Measurements from ENCODE around the gene OR6Y1. TPM values are rescaled to one million over a fixed set of nuclear protein-coding genes. Genes with fewer than 3 reads are reported as not detected.

Gene OR6Y1, protein sequence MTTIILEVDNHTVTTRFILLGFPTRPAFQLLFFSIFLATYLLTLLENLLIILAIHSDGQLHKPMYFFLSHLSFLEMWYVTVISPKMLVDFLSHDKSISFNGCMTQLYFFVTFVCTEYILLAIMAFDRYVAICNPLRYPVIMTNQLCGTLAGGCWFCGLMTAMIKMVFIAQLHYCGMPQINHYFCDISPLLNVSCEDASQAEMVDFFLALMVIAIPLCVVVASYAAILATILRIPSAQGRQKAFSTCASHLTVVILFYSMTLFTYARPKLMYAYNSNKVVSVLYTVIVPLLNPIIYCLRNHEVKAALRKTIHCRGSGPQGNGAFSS
- polyA plus RNA-seq (2012; ENCODE audit: insufficient read depth, insufficient read length) = not detected

DNA sequence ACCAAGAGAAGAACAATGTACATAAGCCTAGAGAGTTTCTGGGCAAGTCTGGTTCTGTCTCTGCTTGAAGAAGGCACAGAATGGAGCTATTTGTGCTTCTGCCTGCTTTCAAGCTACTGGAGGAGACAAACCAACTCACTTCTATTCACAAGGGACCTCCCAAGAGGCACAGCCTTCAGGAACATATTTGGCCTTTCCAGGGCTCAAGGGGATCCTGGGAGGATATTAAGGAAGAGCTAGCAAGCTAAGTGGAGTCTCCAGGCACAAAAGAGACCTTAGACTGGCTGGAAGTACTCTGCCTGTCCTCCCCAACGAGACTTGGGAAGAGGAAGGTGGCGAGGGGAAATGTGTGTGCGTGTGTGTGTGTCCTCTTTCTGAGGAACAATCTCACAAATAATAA is at the start of gene OR6Y1:
OR6Y1 (minus strand) TSS at position 54 of the 400 bp plus-strand sequence. CDS start 6,300 bp downstream, outside the sequence.
- H3K4me3 ChIP-seq (ENCODE audit: low read length) = no peak within 1 kb of the TSS
- DNase-seq (ENCODE audit: low read depth, low spot score) = no peak

DNA sequence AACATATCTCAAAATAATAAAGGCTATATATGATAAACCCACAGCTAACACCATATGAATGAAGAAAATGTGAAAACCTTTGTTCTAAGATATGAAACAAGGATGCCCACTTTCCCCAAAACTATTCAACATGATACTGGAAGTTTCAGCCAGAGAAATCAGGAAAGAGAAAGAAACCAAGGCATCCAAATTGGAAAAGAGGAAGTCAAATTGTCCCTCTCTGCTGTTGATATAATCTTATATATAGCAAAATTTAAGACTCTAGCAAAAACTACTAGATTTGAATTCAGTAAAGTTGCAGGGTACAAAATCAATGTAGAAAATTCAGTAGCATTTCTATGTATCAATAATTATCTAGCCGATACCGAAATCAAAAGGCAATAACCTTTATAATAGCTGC is 46.5 kb upstream of the OR6Y1 start:
- no peak overlapping the region for H3K4me3 ChIP-seq (ENCODE audit: low read length)
- no peak for DNase-seq (ENCODE audit: low read depth, low spot score)

DNA sequence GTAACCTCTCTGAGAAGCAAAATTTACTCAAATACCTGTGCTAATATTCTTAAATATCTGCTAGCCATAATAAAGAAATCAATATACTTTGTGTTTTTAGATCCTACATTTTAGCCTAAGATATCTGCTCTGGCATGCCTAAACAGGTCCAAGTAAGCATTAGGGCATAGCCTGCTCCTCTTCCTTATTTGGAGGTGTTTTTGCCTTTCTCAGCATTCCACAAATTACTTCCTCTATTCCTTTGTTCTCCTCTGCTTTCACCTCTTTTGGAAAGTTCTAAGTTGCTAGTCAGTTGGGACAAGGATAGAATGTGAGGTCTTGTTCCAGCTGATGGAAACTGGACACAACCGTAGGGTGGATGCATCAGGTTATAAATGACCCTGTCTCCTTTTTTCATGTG is 32.7 kb upstream of the OR6Y1 start:
- H3K4me3 ChIP-seq (ENCODE audit: low read length) = no peak overlapping the region
- DNase-seq (ENCODE audit: low read depth, low spot score) = no peak

DNA sequence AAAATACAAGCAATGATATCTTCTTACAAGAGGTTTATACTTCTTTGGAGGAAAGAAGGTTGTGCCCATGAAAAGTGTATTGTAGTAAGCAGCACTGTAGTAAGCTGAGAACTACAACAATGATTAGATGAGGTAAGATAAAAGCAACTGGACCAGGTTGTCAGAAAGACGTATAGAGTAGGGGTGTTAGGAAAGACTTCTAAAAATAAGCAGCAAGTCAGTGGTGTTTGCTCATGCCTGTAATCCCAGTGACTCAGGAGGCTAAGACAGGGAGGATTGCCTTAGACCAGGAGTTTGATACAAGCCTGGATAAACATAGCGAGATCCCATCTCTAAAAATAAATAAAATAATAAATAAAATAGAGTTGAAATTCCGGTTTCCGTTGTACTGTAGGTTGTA is 29.8 kb upstream of the OR6Y1 start:
- no peak overlapping the region for H3K4me3 ChIP-seq (ENCODE audit: low read length)
- no peak for DNase-seq (ENCODE audit: low read depth, low spot score)

DNA sequence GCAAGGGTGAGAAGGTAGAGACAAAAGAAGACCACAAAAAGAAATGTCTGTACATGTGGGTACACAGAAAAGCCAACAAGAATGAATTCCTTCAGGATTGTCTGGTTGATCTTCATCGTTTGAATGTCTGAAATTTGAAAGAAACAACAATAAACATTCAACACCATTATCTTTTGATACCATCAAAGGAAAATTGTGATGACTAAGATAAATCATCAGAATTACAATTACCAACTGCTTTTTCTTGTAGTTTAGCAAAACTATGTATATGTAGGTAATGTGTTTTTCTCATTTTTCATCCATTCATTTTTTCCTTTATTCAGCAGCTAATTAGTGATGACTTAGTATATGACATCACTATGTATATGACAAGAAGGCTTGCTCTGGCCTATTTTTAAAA is 25.5 kb upstream of the OR6Y1 start, which contains the start of gene OR10X1:
OR10X1 (minus strand) TSS at position 167 of the 400 bp plus-strand sequence; CDS start at position 167, 0 bp downstream.
- DNase-seq (ENCODE audit: low read depth, low spot score) = no peak
- H3K4me3 ChIP-seq (ENCODE audit: low read length) = no peak within 1 kb of the TSS

DNA sequence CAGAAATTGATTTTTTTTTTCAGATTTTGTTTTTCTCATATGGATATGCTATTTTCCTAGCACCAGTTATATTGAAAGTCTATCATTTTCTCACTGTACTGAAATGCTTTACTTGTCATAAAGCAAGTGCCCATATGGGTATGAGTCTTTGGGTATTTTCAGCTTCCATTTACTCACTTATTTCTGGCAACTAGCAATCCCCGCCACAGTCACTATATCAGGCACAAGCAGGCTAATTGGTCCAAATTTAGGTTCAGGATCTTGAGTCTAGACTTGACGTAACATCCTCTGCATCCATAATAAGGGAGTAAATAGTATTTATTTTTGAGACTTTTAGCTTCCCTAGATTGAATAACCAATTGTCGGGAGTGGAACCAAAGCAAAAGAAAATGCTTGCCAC is 23.4 kb upstream of the OR6Y1 start:
- no peak for DNase-seq (ENCODE audit: low read depth, low spot score)
- H3K4me3 ChIP-seq (ENCODE audit: low read length) = no peak overlapping the region

DNA sequence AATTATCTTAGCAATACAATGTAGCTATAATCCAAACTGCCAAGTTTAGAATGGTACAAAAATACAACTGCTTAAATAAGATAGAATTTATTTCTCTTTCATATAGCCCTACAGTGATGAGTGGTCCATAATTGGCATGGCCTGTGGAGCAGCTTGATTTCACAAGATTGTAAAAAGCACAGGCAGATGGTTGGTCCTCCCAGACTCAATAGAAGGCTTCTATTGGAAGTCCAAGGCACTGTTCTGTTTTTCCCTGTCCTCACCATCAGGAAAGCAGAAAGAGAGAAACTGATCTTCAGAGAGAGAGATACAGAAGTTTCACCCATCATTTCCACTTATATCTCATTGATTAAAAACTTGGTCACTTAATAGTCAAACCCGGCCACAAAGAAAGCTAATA is 18.0 kb upstream of the OR6Y1 start:
- no peak overlapping the region for H3K4me3 ChIP-seq (ENCODE audit: low read length)
- no peak for DNase-seq (ENCODE audit: low read depth, low spot score)

DNA sequence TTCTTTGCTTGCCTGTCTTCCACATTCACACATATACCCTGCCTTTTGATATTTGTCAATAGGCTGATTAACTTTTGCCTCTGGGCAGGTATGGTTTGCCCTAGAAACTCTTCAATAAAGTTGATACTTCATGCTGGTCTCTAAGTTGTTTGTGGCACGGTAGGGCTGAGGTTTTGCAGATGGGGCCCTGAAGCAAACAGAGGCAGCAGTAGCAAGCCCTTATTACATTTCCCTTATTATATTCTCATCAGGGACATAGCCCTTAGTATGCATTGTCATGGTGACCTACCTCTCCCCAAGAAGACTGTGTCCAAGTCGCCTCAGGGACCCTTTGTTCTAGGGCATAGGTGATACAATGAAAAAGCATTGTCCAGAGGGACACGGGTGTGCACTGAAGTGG is 16.3 kb upstream of the OR6Y1 start, which contains the start of gene OR6P1:
OR6P1 (minus strand) TSS at position 101 of the 400 bp plus-strand sequence. CDS start 6,976 bp downstream, outside the sequence.
- H3K4me3 ChIP-seq (ENCODE audit: low read length) = no peak within 1 kb of the TSS
- no peak for DNase-seq (ENCODE audit: low read depth, low spot score)

DNA sequence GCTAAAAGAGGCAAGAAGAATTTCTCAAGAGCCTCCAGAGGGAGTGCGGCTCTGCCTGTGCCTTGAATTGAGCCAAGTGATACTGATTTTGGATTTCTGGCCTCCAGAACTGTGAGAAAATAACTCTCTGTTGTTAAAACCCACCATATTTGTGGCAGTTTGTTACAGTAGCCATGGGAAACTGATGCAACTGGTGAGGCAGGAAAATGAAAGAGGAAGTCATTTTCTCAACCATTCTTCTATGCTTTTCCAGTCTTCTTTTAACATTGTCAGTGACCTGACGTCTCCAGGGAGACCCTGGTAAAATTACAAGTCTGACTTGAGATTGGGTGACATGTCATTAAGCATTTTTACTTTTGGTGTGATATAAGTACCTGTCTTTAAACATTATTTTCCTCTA is 10.4 kb upstream of the OR6Y1 start:
- no peak overlapping the region for H3K4me3 ChIP-seq (ENCODE audit: low read length)
- DNase-seq (ENCODE audit: low read depth, low spot score) = no peak

DNA sequence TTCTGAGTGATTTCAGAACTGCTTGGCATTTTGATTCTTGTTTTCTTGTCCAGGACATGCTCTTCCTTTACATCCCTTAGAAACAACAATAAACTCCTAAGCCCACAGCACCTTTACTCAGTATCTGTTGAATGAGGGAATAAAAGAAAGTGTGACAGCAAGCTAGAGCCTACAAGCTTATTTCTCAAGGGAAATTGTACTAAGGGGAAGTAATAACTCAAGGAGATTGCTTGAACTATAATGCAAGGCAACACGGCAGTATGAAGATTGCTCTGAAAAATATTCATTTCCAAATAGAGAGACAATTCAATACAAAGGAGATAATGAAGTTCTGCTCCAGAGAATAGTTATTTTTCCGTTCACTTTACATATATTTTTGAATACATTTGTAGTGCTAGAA is 9.6 kb upstream of the OR6Y1 start:
- DNase-seq (ENCODE audit: low read depth, low spot score) = no peak
- H3K4me3 ChIP-seq (ENCODE audit: low read length) = no peak overlapping the region

DNA sequence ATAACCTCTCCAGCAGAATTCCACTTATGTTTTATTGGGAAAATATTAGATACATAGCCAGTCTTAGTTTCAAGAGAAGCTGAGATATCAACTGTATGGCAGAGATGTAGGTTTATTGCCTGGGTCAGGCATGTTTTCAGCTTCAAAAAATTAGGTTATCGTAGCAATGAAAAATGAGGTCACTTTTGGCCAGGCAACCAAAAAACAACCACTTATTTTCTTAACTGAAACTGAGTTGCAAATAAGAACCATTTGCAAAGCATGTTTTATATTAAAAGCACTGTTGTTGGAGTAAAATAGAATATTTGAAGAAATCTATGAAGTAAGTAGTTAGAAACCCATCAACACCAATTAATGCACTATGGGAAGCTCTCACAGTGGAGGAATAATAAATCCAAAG is 5.5 kb upstream of the OR6Y1 start:
- no peak for DNase-seq (ENCODE audit: low read depth, low spot score)
- no peak overlapping the region for H3K4me3 ChIP-seq (ENCODE audit: low read length)

DNA sequence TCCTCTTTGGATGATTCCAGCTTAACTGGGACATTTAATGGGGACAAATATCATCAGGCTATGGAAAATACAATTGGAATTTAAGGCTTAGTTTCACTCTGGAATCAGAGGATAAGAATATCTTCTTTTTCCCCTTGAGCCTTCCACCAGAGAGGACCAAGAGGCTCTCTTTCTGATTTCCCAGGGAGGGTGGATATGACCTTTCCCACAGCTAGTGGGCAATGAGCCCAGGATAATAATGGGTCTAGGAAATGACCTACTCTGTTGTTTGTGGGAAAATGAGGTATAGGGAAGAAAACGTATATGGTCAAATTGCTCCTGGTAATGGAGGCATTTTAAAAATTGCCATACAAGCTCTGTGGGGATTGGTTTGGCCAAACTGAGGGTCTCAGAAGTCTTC is 1.9 kb downstream of the OR6Y1 start:
- H3K4me3 ChIP-seq (ENCODE audit: low read length) = no peak overlapping the region
- DNase-seq (ENCODE audit: low read depth, low spot score) = no peak

DNA sequence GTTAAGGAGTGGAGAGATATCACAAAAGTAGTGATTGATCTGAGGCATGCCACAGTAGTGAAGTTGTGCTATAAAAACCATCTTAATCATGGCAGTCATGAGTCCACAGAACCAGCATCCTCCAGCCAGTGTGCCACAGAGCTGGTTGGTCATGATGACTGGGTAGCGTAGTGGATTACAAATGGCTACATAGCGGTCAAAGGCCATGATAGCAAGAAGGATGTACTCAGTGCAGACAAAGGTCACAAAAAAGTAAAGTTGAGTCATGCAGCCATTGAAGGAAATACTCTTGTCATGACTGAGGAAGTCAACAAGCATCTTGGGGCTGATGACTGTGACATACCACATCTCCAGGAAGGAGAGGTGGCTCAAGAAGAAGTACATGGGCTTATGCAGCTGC is 6.7 kb downstream of the OR6Y1 start:
- DNase-seq (ENCODE audit: low read depth, low spot score) = no peak
- no peak overlapping the region for H3K4me3 ChIP-seq (ENCODE audit: low read length)

DNA sequence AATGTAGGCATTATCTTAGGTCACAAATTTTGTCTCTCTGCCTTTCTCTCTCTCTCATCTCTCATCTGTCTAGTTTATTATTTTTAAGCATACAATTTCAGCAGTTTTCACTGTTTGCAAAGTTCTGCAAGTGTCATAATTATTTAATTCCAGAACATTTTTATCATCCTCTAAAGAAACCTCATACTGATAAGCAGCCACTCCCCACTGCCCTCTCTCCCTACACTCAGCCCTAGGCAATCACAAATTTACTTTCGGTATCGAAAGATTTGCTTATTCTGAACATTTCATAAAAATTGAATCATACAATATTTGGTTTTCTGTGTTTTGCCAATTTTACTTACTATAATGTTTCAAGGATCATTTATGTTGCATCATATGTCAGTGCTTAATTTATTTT is 16.6 kb downstream of the OR6Y1 start:
- no peak for DNase-seq (ENCODE audit: low read depth, low spot score)
- no peak overlapping the region for H3K4me3 ChIP-seq (ENCODE audit: low read length)

DNA sequence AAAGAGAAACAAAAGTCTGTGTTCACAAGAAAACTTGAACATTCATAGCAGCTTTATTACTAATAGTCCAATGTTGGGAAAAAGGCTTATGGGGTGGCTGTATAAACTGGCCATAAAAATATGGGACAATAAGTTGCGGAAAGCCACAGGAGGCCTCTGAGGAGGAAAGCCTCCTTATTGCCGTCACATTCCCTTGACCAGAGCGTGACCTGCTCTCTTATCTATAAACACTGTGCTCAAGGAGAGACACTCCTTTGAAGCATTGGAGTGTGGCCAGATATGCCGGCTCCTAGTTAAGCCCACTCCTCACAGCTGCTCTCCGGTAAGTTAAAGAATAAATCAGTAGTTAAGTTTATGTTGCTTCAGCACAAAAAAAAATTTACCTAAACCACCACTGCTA is 19.7 kb downstream of the OR6Y1 start:
- DNase-seq (ENCODE audit: low read depth, low spot score) = no peak
- H3K4me3 ChIP-seq (ENCODE audit: low read length) = no peak overlapping the region

DNA sequence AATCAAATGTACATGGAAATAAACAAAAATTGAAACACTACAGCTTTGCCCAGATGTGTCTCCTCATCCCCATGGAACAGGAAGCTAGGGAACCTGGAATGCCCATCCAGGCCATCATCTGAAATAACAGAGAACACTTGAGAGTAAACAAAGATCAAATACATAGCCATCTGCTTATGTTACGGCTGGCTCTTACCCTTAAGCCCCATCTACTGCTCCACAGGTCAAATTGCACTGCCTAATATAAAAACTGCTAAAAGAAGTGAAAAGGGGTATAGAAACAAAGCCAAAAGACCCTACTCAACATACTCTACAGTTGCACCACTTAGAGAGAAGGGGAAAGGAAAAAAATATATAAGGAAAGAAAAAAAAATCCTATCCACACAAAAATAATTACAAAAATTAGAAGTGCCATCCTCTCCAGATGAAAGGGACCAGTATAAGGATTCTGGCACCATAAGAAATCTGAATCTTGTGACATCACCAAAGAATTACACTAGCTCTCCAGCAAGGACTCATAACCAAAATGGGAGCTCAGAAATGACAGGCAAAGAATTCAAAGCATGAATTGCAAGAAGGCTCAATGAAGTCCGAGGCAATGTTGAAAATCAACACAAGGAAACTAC is 26.9 kb downstream of the OR6Y1 start:
- no peak overlapping the region for H3K4me3 ChIP-seq (ENCODE audit: low read length)

DNA sequence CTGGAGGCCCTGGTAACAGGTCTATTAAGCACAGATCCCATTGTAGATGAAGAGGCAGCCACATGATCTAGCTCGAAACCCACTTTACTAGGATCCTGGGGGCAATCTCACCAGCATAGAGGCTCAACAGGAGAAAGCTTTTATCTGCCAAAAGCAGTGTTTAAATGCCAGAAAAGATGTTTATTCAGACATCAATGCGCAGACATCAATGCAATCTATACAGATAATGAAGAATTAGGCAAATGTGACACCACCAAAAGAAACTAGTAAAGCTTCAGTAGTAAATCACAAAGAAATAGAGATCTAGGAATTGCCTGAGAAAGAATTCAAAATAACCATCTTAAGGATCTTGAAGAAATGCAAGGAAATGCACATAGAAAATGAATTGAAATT is 32.5 kb downstream of the OR6Y1 start:
- no peak overlapping the region for H3K4me3 ChIP-seq (ENCODE audit: low read length)
- no peak for DNase-seq (ENCODE audit: low read depth, low spot score)

More for the DNA sequence above, 26.9 kb downstream of the OR6Y1 start:
- DNase-seq (ENCODE audit: low read depth, low spot score) = peak; percentile 62

DNA sequence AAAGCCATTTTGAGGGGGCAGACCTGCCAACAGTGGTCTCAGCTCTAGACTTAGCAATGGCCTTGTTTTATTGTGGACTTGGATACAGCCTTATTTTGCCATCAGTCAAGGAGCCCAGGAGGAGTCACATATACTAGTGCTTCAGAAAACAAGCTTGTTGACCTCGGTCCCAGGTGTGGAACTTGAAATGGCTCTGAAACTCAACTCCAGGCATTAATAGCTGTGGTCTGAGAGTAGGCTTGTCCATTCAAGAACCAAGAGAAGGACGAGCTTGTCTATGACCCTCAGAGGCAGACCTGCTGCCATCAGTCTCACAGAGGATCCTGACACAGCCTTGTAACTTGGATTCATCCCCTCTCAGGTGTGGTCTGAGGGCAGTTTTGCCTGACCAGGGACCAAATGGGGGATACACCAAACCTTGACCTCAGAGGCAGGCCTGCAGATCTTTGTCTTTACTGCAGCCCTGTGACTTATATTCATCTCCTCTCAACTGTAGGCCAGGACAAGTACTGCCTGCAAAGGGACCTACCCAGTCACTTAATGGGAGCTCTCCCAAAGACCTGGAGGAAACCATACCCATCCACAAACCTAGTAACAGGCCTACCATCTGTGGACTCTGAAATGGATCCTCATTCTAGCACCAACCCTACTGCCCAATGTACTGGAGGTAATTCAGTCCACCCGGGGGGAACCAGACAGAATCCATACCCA is 33.1 kb downstream of the OR6Y1 start:
- no peak for DNase-seq (ENCODE audit: low read depth, low spot score)
- no peak overlapping the region for H3K4me3 ChIP-seq (ENCODE audit: low read length)

DNA sequence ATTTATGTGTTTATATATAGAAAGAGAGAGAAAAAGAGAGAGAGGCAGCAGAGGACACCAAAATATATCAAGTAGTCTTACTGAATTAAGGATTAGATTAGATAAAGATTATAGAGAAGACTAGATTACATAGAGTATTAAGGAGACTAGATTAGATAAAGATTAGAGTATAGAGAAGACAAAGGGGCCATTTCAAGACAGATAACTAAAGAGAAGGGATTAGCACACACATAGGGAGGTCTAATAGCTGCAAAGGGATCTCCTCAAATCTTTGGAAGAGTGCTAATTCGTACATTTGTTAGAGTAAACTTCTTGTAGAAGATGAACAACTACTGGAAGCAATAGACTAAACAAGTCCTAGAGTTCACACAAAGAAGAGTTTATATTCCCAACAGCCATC is 34.2 kb downstream of the OR6Y1 start:
- no peak for DNase-seq (ENCODE audit: low read depth, low spot score)
- no peak overlapping the region for H3K4me3 ChIP-seq (ENCODE audit: low read length)

DNA sequence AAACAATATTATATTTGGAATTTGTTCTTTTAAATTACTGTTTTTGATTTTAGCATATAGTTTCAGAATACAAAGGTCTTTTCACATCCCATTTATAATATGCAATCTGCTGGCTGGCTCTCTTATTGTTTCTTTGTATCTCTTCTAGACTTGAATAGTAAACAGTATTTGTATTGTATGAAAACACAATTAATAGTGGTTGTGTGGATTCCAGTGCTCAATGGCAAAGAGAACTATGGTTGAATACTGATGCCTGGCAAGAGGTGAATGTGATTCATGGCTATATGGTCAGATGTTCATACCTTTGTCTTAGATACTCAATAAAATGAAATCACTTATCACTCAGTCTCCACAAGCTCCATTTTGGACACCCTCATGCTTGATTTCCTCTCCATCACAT is 37.2 kb downstream of the OR6Y1 start:
- no peak overlapping the region for H3K4me3 ChIP-seq (ENCODE audit: low read length)
- no peak for DNase-seq (ENCODE audit: low read depth, low spot score)

All from Jurkat, Clone E6-1 (cell line).